ENCODE measurements around the gene SCRN2. TPM values are rescaled to one million over a fixed set of nuclear protein-coding genes. Genes with fewer than 3 reads are reported as not detected.

Gene SCRN2
- total RNA-seq, 1 experiment from 2014 or later: 50.8 TPM

DNA sequence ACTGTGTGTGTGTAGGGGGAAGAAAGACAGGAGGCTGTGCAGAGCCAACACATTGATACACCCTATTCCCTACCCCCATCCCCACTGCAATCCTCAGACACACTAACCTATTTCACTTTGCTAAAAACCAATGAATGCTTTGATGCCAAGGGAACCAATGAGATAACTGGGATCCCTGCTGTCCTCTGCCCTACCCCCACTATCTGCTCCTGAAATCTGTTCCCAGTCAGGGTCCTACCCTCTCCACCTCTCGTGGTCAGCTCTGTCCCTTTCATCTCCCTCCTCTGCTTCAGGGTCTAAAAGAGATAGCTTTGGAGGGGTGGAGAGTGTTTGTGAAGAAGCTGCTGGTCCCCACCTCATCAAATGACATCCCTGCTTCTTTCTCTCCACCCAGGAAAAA lies 29.0 kb upstream of the SCRN2 start (continued):
- TF ChIP-seq, protein P1, sequence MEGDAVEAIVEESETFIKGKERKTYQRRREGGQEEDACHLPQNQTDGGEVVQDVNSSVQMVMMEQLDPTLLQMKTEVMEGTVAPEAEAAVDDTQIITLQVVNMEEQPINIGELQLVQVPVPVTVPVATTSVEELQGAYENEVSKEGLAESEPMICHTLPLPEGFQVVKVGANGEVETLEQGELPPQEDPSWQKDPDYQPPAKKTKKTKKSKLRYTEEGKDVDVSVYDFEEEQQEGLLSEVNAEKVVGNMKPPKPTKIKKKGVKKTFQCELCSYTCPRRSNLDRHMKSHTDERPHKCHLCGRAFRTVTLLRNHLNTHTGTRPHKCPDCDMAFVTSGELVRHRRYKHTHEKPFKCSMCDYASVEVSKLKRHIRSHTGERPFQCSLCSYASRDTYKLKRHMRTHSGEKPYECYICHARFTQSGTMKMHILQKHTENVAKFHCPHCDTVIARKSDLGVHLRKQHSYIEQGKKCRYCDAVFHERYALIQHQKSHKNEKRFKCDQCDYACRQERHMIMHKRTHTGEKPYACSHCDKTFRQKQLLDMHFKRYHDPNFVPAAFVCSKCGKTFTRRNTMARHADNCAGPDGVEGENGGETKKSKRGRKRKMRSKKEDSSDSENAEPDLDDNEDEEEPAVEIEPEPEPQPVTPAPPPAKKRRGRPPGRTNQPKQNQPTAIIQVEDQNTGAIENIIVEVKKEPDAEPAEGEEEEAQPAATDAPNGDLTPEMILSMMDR (IDR thresholded peaks at IDR 0.05): no peak
- TF ChIP-seq, protein P2, sequence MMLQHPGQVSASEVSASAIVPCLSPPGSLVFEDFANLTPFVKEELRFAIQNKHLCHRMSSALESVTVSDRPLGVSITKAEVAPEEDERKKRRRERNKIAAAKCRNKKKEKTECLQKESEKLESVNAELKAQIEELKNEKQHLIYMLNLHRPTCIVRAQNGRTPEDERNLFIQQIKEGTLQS (CRISPR knock-in tag; conservative IDR thresholded peaks at IDR 0.05): no peak
- TF ChIP-seq, protein P3, sequence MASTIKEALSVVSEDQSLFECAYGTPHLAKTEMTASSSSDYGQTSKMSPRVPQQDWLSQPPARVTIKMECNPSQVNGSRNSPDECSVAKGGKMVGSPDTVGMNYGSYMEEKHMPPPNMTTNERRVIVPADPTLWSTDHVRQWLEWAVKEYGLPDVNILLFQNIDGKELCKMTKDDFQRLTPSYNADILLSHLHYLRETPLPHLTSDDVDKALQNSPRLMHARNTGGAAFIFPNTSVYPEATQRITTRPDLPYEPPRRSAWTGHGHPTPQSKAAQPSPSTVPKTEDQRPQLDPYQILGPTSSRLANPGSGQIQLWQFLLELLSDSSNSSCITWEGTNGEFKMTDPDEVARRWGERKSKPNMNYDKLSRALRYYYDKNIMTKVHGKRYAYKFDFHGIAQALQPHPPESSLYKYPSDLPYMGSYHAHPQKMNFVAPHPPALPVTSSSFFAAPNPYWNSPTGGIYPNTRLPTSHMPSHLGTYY (CRISPR knock-in tag; IDR thresholded peaks at IDR 0.05): no peak
- TF ChIP-seq HMGA2 (CRISPR knock-in tag; IDR thresholded peaks at IDR 0.05) (no peak), ATF1 (CRISPR knock-in tag; IDR thresholded peaks at IDR 0.05) (no peak)
- TF ChIP-seq, protein P4, sequence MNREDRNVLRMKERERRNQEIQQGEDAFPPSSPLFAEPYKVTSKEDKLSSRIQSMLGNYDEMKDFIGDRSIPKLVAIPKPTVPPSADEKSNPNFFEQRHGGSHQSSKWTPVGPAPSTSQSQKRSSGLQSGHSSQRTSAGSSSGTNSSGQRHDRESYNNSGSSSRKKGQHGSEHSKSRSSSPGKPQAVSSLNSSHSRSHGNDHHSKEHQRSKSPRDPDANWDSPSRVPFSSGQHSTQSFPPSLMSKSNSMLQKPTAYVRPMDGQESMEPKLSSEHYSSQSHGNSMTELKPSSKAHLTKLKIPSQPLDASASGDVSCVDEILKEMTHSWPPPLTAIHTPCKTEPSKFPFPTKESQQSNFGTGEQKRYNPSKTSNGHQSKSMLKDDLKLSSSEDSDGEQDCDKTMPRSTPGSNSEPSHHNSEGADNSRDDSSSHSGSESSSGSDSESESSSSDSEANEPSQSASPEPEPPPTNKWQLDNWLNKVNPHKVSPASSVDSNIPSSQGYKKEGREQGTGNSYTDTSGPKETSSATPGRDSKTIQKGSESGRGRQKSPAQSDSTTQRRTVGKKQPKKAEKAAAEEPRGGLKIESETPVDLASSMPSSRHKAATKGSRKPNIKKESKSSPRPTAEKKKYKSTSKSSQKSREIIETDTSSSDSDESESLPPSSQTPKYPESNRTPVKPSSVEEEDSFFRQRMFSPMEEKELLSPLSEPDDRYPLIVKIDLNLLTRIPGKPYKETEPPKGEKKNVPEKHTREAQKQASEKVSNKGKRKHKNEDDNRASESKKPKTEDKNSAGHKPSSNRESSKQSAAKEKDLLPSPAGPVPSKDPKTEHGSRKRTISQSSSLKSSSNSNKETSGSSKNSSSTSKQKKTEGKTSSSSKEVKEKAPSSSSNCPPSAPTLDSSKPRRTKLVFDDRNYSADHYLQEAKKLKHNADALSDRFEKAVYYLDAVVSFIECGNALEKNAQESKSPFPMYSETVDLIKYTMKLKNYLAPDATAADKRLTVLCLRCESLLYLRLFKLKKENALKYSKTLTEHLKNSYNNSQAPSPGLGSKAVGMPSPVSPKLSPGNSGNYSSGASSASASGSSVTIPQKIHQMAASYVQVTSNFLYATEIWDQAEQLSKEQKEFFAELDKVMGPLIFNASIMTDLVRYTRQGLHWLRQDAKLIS (CRISPR knock-in tag; IDR thresholded peaks at IDR 0.05; ENCODE audit: borderline replicate concordance): no peak

DNA sequence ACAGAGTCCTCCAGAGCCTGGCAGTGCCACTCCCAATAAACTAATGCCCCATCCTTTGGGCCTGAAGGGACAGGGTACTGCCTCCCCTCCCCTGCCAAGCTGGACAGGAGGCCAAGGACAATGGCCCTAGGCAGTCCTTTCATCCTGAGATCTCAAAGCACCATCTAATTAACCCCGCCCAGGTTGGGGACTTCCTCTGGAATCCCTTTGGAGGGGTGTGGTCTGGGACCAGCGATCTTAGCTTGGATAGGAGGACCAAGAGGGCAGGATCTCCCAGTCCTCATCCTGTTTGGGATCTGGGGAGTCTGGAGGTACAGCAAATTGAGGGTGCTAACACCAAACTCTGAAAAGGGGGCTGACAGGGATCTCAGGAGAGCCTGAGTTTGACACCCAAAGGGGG lies 28.0 kb upstream of the SCRN2 start:
- Mint-ChIP-seq H3K27me3 (ENCODE audit: low read depth) (peaks cover 83% of the 10 kb centered on the region), H3K4me3 (no peak overlapping the region), H3K4me1 (peaks cover 41% of the 10 kb centered on the region), H3K36me3 (no peaks in the 10 kb centered on the region), H3K9me3 (no peaks in the 10 kb centered on the region), H3K27ac (no peak overlapping the region)
- POLR2A ChIA-PET: no interaction called here
- CTCF ChIA-PET: interaction anchor here (1.1 to 8.7 kb wide), 6 partner anchors 18 to 149 kb away, joined by 3 to 94 read pairs (median 6); partner anchors contain the start of gene SP6
- DNase-seq (ENCODE audit: low spot score) (no peak), ATAC-seq (peak; percentile 15; the same call in 1 of the 2 replicates)
- TF ChIP-seq CREB1 (CRISPR knock-in tag; IDR thresholded peaks at IDR 0.05) (no peak), TCF7 (CRISPR knock-in tag; IDR thresholded peaks at IDR 0.05; ENCODE audit: low read depth) (no peak), FOXP1 (CRISPR knock-in tag; IDR thresholded peaks at IDR 0.05; ENCODE audit: borderline replicate concordance) (no peak), PRRX2 (CRISPR knock-in tag; IDR thresholded peaks at IDR 0.05) (no peak), ZNF263 (CRISPR knock-in tag; IDR thresholded peaks at IDR 0.05; ENCODE audit: low read depth) (no peak), ATF1 (CRISPR knock-in tag; IDR thresholded peaks at IDR 0.05) (no peak), NFE2L1 (CRISPR knock-in tag; IDR thresholded peaks at IDR 0.05) (no peak), CREM (CRISPR knock-in tag; IDR thresholded peaks at IDR 0.05) (no peak), NR3C1 (CRISPR knock-in tag; conservative IDR thresholded peaks at IDR 0.05; ENCODE audit: low read depth) (no peak)
- TF ChIP-seq, protein P5, sequence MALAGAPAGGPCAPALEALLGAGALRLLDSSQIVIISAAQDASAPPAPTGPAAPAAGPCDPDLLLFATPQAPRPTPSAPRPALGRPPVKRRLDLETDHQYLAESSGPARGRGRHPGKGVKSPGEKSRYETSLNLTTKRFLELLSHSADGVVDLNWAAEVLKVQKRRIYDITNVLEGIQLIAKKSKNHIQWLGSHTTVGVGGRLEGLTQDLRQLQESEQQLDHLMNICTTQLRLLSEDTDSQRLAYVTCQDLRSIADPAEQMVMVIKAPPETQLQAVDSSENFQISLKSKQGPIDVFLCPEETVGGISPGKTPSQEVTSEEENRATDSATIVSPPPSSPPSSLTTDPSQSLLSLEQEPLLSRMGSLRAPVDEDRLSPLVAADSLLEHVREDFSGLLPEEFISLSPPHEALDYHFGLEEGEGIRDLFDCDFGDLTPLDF (CRISPR knock-in tag; IDR thresholded peaks at IDR 0.05): no peak
- TF ChIP-seq, protein P6, sequence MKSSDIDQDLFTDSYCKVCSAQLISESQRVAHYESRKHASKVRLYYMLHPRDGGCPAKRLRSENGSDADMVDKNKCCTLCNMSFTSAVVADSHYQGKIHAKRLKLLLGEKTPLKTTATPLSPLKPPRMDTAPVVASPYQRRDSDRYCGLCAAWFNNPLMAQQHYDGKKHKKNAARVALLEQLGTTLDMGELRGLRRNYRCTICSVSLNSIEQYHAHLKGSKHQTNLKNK (CRISPR knock-in tag; IDR thresholded peaks at IDR 0.05): no peak
- TF ChIP-seq, protein P7, sequence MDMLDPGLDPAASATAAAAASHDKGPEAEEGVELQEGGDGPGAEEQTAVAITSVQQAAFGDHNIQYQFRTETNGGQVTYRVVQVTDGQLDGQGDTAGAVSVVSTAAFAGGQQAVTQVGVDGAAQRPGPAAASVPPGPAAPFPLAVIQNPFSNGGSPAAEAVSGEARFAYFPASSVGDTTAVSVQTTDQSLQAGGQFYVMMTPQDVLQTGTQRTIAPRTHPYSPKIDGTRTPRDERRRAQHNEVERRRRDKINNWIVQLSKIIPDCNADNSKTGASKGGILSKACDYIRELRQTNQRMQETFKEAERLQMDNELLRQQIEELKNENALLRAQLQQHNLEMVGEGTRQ (CRISPR knock-in tag; IDR thresholded peaks at IDR 0.05): no peak
- TF ChIP-seq, protein P8, sequence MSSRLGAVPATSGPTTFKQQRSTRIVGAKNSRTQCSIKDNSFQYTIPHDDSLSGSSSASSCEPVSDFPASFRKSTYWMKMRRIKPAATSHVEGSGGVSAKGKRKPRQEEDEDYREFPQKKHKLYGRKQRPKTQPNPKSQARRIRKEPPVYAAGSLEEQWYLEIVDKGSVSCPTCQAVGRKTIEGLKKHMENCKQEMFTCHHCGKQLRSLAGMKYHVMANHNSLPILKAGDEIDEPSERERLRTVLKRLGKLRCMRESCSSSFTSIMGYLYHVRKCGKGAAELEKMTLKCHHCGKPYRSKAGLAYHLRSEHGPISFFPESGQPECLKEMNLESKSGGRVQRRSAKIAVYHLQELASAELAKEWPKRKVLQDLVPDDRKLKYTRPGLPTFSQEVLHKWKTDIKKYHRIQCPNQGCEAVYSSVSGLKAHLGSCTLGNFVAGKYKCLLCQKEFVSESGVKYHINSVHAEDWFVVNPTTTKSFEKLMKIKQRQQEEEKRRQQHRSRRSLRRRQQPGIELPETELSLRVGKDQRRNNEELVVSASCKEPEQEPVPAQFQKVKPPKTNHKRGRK (CRISPR knock-in tag; IDR thresholded peaks at IDR 0.05; ENCODE audit: borderline replicate concordance): no peak
- TF ChIP-seq, protein P2 (CRISPR knock-in tag; conservative IDR thresholded peaks at IDR 0.05): no peak
- TF ChIP-seq, protein P9, sequence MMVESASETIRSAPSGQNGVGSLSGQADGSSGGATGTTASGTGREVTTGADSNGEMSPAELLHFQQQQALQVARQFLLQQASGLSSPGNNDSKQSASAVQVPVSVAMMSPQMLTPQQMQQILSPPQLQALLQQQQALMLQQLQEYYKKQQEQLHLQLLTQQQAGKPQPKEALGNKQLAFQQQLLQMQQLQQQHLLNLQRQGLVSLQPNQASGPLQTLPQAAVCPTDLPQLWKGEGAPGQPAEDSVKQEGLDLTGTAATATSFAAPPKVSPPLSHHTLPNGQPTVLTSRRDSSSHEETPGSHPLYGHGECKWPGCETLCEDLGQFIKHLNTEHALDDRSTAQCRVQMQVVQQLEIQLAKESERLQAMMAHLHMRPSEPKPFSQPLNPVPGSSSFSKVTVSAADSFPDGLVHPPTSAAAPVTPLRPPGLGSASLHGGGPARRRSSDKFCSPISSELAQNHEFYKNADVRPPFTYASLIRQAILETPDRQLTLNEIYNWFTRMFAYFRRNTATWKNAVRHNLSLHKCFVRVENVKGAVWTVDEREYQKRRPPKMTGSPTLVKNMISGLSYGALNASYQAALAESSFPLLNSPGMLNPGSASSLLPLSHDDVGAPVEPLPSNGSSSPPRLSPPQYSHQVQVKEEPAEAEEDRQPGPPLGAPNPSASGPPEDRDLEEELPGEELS (CRISPR knock-in tag; IDR thresholded peaks at IDR 0.05): no peak
